Psoas muscle (tissue), 8 donors: ENCODE results near the gene CAST. TPM values are rescaled to one million over a fixed set of nuclear protein-coding genes. Genes with fewer than 3 reads are reported as not detected.

Experiments used
- ATAC-seq, 4 donors: fragments of 200-7000 bp; cut with Tn5 transposase; one replicate each; pipeline ENCODE4 v1.9.1; 2020; ENCODE audit warnings: moderate library complexity in 3 of 4, mild to moderate bottlenecking in 2 of 4
- DNase-seq, 2 donors: peaks; one replicate each; pipeline ENCODE4 v3.0.0-alpha.2; 2020
- H3K27ac ChIP-seq: fragments of 200-600 bp; one replicate; pipeline ENCODE4 v1.8.0; 2022
- H3K27me3 ChIP-seq, 3 donors: fragments of 200-600 bp in 1 of 3; one replicate each; pipeline versions ENCODE4 v1.6.1 to v1.8.0; 2013 to 2022; ENCODE audit warnings: low read length in 2 of 3, mild to moderate bottlenecking in 2 of 3, moderate library complexity in 1 of 3; ENCODE audit not compliant: insufficient read depth in 3 of 3
- H3K36me3 ChIP-seq, 2 donors: fragments of 200-600 bp in 1 of 2; one replicate each; pipeline versions ENCODE4 v1.6.1 to v1.8.0; 2013 to 2022; ENCODE audit warnings: low read depth in 1 of 2, mild to moderate bottlenecking in 1 of 2, moderate library complexity in 1 of 2; ENCODE audit not compliant: insufficient read depth in 1 of 2
- H3K4me1 ChIP-seq: fragments of 200-600 bp; one replicate; pipeline ENCODE4 v1.8.0; 2022
- H3K4me3 ChIP-seq: fragments of 200-600 bp; one replicate; pipeline ENCODE4 v1.8.0; 2022; ENCODE audit warnings: mild to moderate bottlenecking
- H3K9me3 ChIP-seq: fragments of 200-600 bp; one replicate; pipeline ENCODE4 v1.8.0; 2022
- WGBS, 3 donors: extraction: QIAGEN DNeasy Blood & Tissue Kit; methylation state at CpG; one replicate each; pipeline versions ENCODE4 v1.1.6 to v1.1.7; 2013; 5-methylcytosine and 5-hydroxymethylcytosine counted together
- intact Hi-C, 2 donors: fragments of 100-400 bp; cut with DNase I; formaldehyde crosslinking; loops; one replicate each; pipeline versions ENCODE4 v1.11.0 to v1.14.2; 2022
- polyA plus RNA-seq, 3 donors: library from polyadenylated mRNA; stranded (reverse); fragments of 200-250 nt; gene quantifications; one replicate each; pipeline ENCODE4 v1.2.3, GENCODE V29; 2013
- total RNA-seq, 4 donors: library from RNA; stranded (reverse); fragmentation: NEBNext Ultra II Directional in 2 of 4; extraction: Animal tissue kit (Norgen Biotek cat#: 25700) in 2 of 4; gene quantifications; one replicate each; pipeline versions ENCODE4 v1.2.1 to v1.2.4, GENCODE V29; 2021 to 2023
- TF ChIP-seq, protein P1 (sequence below): fragments of 200-600 bp; IDR thresholded peaks from one replicate; pipeline ENCODE4 v1.8.0; 2022; ENCODE audit warnings: antibody characterized with exemption
- donor health status: healthy with polysubstance abuse.
- donor health status: DM: no; HTN: no; CAD: no; lungs with moderate emphysema.
- donor health status: Bipolar disorder and iron deficiency.
- donor health status: healthy.
- donor health status: DM: yes; HTN: yes; CAD: no.
- donor health status: DM: no; HTN: no; CAD: no.
- donor health status: DM: no; HTN: no; CAD: no.
- donor health status: DM: yes; HTN: yes; CAD: no.

CAST gene
- total and polyA plus RNA-seq, 7 donors, result 193 to 447 (median 312) TPM

DNA sequence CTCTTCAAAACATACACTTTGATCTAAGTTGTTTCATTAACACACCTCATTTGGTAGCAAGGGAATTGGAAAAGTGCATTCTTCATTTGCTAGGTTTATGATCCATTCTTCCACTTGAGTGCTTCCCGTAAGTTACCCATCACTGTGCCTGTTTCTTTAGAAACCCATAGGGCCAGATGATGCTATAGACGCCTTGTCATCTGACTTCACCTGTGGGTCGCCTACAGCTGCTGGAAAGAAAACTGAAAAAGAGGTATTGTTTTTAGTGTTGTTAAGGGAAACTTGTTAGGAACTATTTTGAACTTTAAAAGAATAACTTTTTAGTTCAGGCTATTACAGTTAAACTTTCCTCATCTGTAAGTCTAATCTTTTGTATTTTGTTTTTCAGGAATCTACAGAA lies 78.9 kb downstream of the CAST start:
- TF ChIP-seq, protein P1, sequence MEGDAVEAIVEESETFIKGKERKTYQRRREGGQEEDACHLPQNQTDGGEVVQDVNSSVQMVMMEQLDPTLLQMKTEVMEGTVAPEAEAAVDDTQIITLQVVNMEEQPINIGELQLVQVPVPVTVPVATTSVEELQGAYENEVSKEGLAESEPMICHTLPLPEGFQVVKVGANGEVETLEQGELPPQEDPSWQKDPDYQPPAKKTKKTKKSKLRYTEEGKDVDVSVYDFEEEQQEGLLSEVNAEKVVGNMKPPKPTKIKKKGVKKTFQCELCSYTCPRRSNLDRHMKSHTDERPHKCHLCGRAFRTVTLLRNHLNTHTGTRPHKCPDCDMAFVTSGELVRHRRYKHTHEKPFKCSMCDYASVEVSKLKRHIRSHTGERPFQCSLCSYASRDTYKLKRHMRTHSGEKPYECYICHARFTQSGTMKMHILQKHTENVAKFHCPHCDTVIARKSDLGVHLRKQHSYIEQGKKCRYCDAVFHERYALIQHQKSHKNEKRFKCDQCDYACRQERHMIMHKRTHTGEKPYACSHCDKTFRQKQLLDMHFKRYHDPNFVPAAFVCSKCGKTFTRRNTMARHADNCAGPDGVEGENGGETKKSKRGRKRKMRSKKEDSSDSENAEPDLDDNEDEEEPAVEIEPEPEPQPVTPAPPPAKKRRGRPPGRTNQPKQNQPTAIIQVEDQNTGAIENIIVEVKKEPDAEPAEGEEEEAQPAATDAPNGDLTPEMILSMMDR, result no peak
- H3K27me3 ChIP-seq, result no peaks in the 10 kb centered on the region
- no peak overlapping the region for H3K4me3 ChIP-seq
- H3K36me3 ChIP-seq, result peaks cover 31 to 100% of the 10 kb centered on the region in 2 donors
- H3K27ac ChIP-seq, result no peak overlapping the region
- no peaks in the 10 kb centered on the region for H3K9me3 ChIP-seq
- ATAC-seq, result no peak
- WGBS, 3 donors, result 94 to 97% (median 96%) methylated on average over 3 of the region's 3 CpGs
- intact Hi-C loops, result loop anchor here in 1 of 2 donors (10.0 kb wide), 1 partner anchor 126 kb away; no protein-coding TSS in a partner anchor
- no peaks in the 10 kb centered on the region for H3K4me1 ChIP-seq
- DNase-seq, result no peak

DNA sequence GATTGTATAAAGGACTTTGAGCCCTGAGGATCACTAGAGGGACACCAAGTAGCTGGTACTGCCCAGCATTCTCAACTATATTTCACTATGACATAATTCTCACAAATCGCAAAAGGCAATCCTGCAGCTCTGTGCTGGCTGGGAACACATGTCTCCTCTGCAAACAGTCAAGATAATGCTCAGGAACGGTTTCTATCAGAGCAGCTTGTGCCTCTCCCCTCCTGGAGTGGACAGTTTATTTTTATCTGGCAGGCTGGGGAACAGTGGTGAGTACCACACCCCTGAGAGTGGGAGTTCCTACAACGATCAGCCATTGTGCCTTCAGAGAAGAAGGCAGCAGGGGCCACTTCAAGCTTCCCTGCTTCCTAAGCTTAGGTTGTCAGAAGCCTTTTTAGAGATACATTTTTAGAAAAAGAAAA lies 79.7 kb downstream of the CAST start:
- no peak for DNase-seq

DNA sequence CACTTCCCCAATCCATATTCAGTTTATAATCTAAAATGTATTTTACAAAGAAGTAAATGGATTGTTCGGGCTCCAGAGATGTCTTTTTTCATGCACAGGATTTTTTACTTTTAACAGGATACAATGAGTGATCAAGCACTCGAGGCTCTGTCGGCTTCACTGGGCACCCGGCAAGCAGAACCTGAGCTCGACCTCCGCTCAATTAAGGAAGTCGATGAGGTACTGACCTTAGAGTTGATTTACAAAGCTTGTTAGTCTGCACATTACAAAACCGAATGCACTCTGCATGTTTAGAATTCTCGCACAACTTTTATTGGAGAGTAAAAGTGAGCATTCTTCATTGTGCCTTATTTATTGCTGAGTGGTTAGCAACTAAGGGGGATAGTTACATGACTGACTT lies 80.4 kb downstream of the CAST start:
- Histone ChIP-seq H3K36me3 (peaks cover 34 to 100% of the 10 kb centered on the region in 2 donors), H3K4me3 (no peak overlapping the region), H3K4me1 (no peaks in the 10 kb centered on the region), H3K27ac (peak overlapping the region; percentile 43), H3K9me3 (no peaks in the 10 kb centered on the region), H3K27me3 (no peaks in the 10 kb centered on the region)
- DNase-seq (no peak), ATAC-seq (no peak)
- TF ChIP-seq, protein P1, result no peak
- intact Hi-C loops, result loop anchor here in 1 of 2 donors (10.0 kb wide), 1 partner anchor 128 kb away; no protein-coding TSS in a partner anchor
- WGBS, 3 donors, result 56 to 65% (median 64%) methylated on average over 9 of the region's 9 CpGs

More for the DNA sequence above, 79.7 kb downstream of the CAST start:
- intact Hi-C loops, result loop anchor here in 1 of 2 donors (10.0 kb wide), 1 partner anchor 127 kb away; no protein-coding TSS in a partner anchor
- Histone ChIP-seq H3K36me3 (peaks cover 34 to 100% of the 10 kb centered on the region in 2 donors), H3K9me3 (no peaks in the 10 kb centered on the region), H3K4me3 (no peak overlapping the region), H3K4me1 (no peaks in the 10 kb centered on the region), H3K27me3 (no peaks in the 10 kb centered on the region), H3K27ac (no peak overlapping the region)
- WGBS, 3 donors, result 48 to 62% (median 54%) methylated on average over 3 of the region's 3 CpGs
- ATAC-seq, result no peak
- TF ChIP-seq, protein P1, result no peak

DNA sequence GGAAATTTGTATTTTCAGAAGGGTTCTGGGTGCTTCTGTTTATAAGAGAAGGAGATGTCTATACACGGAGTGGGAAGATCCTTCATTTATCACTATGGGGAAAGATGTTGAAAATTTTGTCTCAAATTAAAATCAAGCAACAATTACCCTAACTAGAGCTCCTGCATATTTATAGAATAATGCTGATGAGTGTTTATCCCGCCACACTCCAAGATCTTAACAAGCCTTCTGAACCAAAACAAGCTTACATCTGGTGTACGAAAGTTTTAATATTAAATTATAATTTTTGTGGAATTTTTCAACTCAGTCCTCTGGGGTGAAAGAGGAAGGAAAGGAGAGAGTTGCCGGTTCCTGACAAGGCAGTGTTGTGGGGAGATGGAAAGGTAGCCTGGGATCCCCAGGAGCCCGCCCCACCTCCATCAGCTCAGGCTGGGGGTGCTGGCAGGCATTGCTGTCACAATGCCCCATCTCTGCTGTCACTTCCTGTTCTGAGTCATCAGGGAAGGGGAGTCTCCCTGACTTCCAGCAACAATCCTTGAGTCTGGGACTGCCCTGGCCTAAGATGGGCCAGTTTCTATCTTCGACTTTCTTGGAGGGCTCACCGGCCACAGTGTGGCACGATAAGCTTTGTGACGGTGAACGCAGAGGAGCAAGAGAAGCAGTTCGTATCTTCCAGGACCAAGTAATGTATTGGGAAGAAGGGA lies 81.0 kb downstream of the CAST start:
- Histone ChIP-seq H3K27me3 (no peaks in the 10 kb centered on the region), H3K4me1 (peaks cover 4% of the 10 kb centered on the region), H3K27ac (peak overlapping the region; percentile 43), H3K36me3 (peaks cover 34 to 100% of the 10 kb centered on the region in 2 donors), H3K4me3 (no peak overlapping the region), H3K9me3 (no peaks in the 10 kb centered on the region)
- DNase-seq, result peak in 1 of 2 donors; percentile 63
- 54 to 81% (median 79%) methylated on average over 11 of the region's 11 CpGs for WGBS, 3 donors
- TF ChIP-seq, protein P1, result no peak
- ATAC-seq, result peak; percentile 36 to 64 (median 62)
- intact Hi-C loops, result loop anchor here in 1 of 2 donors (10.0 kb wide), 1 partner anchor 128 kb away; no protein-coding TSS in a partner anchor
